ENCODE results near the gene PDE4B.
"Not testable (repeated sequence)": the region's sequence is repeated elsewhere in the genome, so short reads cannot be mapped to it uniquely, and the experiment has no call there.

Gene PDE4B

DNA sequence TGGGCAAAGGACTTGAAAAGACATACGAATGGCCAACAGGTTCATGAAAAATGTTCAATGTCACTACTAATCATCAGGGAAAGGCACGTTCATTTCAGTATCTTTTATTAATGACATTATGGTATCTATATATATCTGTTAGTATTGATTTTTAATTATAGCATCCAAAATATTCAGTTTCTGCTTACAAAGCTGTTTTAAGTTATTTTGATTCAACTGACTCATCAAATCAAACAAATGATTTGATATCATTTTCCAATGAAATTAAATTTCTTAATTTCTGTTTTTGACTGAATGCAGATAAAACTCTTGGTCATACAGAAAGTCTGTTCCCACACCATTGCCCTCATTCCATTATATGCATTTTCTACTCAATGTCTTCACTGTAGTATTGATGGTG is 315.9 kb downstream of the PDE4B start:
- Histone ChIP-seq H3K27ac (no peak overlapping the region), H3K4me3 (no peak overlapping the region)
- no peak for DNase-seq (ENCODE audit: low spot score)
- TF ChIP-seq, protein P1, sequence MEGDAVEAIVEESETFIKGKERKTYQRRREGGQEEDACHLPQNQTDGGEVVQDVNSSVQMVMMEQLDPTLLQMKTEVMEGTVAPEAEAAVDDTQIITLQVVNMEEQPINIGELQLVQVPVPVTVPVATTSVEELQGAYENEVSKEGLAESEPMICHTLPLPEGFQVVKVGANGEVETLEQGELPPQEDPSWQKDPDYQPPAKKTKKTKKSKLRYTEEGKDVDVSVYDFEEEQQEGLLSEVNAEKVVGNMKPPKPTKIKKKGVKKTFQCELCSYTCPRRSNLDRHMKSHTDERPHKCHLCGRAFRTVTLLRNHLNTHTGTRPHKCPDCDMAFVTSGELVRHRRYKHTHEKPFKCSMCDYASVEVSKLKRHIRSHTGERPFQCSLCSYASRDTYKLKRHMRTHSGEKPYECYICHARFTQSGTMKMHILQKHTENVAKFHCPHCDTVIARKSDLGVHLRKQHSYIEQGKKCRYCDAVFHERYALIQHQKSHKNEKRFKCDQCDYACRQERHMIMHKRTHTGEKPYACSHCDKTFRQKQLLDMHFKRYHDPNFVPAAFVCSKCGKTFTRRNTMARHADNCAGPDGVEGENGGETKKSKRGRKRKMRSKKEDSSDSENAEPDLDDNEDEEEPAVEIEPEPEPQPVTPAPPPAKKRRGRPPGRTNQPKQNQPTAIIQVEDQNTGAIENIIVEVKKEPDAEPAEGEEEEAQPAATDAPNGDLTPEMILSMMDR (IDR thresholded peaks at IDR 0.05): no peak

DNA sequence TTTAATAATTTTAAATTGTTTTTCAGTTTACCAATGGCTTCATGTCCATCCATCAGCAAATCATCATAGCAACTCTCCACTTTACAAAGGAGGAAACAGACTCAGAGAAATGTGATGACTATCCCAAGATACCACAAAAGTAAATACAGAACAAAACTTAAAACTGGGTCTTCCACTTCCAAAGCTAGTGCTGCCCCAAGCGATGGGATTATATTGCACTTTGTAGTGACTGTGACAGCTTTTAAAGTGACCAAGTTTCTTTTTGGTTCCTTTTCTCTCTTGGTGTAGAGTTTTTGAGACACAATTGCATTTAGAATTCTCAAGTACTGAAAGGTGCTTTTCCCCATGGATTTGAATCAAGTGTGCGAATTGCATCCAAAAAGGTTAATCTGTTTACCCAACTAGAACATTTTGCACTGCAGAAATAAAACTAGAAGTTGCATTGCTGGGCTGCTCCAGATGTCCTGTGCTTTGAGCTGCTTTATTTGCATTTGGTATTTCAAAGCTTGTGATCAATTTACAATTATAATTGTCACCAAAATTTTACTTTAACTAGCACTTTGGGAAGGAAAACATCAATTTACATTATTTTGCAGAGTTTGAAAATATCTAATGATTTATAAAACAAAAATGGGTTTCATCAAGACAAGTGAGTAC is 320.2 kb downstream of the PDE4B start:
- no peak for DNase-seq (ENCODE audit: low spot score)
- Histone ChIP-seq H3K27ac (no peak overlapping the region), H3K4me3 (no peak overlapping the region)
- TF ChIP-seq, protein P1 (IDR thresholded peaks at IDR 0.05): no peak

DNA sequence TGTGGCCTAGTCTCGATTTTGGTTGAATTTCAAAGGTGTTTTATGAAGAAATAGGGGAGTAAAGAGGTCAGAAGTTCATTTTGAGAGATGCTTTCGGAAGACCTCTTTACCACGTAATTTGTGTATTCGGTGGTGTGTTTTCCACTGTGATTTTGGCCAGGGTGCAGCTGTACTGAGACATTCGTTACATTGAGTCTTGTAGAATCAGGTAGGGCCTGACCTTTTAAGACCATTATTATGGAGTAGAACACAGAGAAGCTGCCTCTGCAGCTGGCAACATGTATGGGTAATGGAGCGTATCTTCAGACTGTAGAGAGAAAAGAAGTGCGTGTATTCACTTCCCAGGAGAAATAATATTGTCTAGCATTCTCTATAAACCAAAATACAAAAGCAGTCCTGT is 326.5 kb downstream of the PDE4B start:
- no peak overlapping the region for H3K27ac ChIP-seq
- TF ChIP-seq, protein P1 (IDR thresholded peaks at IDR 0.05): no peak
- DNase-seq (ENCODE audit: low spot score): no peak
- no peak overlapping the region for H3K4me3 ChIP-seq

DNA sequence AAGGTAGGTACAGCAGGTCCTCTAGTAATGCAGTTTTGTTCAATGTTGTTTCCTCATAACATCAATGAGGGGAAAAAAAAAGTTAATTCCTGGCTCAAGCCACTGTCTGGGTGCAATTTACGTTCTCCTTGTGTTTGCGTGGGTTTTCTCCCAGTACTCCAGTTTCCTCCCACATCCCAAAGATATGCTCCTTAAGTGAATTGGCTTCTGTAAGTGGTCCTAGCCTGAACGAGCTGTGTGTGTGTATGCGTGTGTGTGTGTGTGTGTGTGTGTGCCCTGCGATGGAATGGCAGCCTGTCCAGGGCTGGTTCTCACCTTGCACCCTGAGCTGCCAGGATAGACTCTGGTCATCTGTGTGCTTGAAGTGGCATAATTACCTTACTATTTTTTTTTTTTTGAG is 332.0 kb downstream of the PDE4B start:
- Histone ChIP-seq H3K27ac (no peak overlapping the region), H3K4me3 (no peak overlapping the region)
- no peak for DNase-seq (ENCODE audit: low spot score)
- TF ChIP-seq, protein P1 (IDR thresholded peaks at IDR 0.05): no peak

DNA sequence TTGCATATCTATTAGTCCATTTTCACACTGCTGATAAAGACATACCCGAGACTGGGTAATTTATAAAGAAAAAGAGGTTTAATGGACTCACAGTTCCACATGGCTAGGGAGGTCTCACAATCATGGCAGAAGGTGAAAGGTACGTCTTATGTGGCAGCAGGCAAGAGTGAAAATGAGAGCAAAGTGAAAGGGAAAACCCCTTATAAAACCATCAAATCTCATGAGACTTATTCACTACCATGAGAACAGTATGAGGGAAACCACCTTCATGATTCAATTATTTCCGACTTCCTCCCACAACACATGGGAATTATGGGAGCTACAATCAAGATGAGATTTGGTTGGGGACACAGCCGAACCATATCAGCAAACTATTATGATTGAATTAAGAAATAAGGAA is 335.9 kb downstream of the PDE4B start:
- not testable (repeated sequence) for H3K27ac ChIP-seq; H3K4me3 ChIP-seq; DNase-seq (ENCODE audit: low spot score)

DNA sequence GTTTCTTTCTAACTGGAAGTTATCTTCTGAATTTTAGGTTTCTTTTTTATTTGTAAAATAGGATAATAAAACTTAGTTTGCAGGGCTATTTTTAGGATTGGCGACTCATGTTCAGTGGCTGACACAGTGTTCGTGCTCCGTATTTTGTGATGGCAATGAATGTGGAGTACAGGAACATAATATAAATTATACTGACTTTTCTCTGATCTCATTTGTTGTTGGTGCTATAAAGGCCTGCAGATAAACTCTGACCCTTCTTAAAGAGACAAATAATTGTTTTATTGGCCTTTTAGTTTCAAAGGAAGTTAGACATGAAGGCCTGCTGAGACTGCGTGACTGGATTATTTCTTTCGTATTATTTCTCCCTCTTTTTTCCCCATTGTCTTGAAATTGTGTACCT is 339.6 kb downstream of the PDE4B start:
- Histone ChIP-seq H3K4me3 (no peak overlapping the region), H3K27ac (no peak overlapping the region)
- TF ChIP-seq, protein P1 (IDR thresholded peaks at IDR 0.05): no peak
- DNase-seq (ENCODE audit: low spot score): no peak

DNA sequence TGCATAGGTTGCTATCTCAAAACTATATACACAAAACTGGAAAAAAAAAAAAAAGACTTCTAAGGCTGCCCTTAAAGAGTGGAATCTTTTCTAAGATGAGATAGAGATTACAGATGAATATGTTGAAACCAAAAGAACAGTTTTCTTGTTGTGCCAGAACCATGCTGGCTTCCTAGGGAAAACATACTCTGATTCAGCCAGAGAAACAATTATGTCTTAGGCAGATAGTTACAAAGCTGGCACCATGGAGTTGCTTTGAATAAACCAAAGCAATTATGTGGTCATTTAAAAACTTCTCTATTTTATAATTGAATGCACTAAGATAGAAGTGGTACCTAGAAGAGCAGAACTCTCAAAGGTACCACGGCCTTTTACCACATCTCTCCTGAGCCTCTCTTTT is 341.3 kb downstream of the PDE4B start:
- Histone ChIP-seq H3K27ac (no peak overlapping the region), H3K4me3 (no peak overlapping the region)
- TF ChIP-seq, protein P1 (IDR thresholded peaks at IDR 0.05): no peak
- no peak for DNase-seq (ENCODE audit: low spot score)

Data from coronary artery (tissue), 2 donors.